HepG2 (cell line): Measurements from ENCODE around the gene ZNF184. TPM values are rescaled to one million over a fixed set of nuclear protein-coding genes. Genes with fewer than 3 reads are reported as not detected.

ENCODE experiments used
- BORCS8-MEF2B ChIP-seq: sonication (generic); formaldehyde crosslinking; IDR thresholded peaks from 2 replicates; pipeline ENCODE4 v1.8.0; 2022; ENCODE audit warnings: mild to moderate bottlenecking, missing genetic modification reagents
- CEBPB ChIP-seq: IDR thresholded peaks from 2 replicates; pipeline ENCODE4 v1.6.1; 2011; ENCODE audit warnings: low read depth, low read length, improper control_type of control experiment, borderline replicate concordance
- ERF ChIP-seq: IDR thresholded peaks from 2 replicates; pipeline ENCODE4 v1.6.1; 2018; ENCODE audit warnings: missing biosample characterization, missing genetic modification reagents
- JARID2 ChIP-seq: sonication (generic); formaldehyde crosslinking; IDR thresholded peaks from 2 replicates; pipeline ENCODE4 v1.8.1; 2023; ENCODE audit warnings: missing genetic modification reagents, inconsistent platforms; ENCODE audit not compliant: insufficient replicate concordance
- MXD4 ChIP-seq: IDR thresholded peaks from 2 replicates; pipeline ENCODE4 v1.6.1; 2016; ENCODE audit warnings: mild to moderate bottlenecking, missing biosample characterization, missing genetic modification reagents
- ONECUT2 ChIP-seq: sonication (generic); formaldehyde crosslinking; IDR thresholded peaks from 2 replicates; pipeline ENCODE4 v1.4.0; 2020; ENCODE audit warnings: missing genetic modification reagents
- TBX3 ChIP-seq: fragments of 450-650 bp; IDR thresholded peaks from 2 replicates; pipeline ENCODE4 v1.6.1; 2017; ENCODE audit warnings: antibody characterized with exemption, mild to moderate bottlenecking, inconsistent platforms, borderline replicate concordance
- ZNF121 ChIP-seq: sonication (generic); formaldehyde crosslinking; IDR thresholded peaks from 2 replicates; pipeline ENCODE4 v1.5.0; 2020; ENCODE audit warnings: mild to moderate bottlenecking, missing genetic modification reagents
- ZNF232 ChIP-seq: sonication (generic); formaldehyde crosslinking; IDR thresholded peaks from 2 replicates; pipeline ENCODE4 v1.4.0; 2020; ENCODE audit warnings: missing genetic modification reagents, borderline replicate concordance
- ZNF264 ChIP-seq: sonication (generic); formaldehyde crosslinking; IDR thresholded peaks from 2 replicates; pipeline ENCODE4 v1.4.0; 2020; ENCODE audit warnings: missing genetic modification reagents
- ZNF326 ChIP-seq: sonication (generic); formaldehyde crosslinking; IDR thresholded peaks from 2 replicates; pipeline ENCODE4 v1.4.0; 2020; ENCODE audit warnings: missing genetic modification reagents, borderline replicate concordance
- ZNF460 ChIP-seq: sonication (generic); formaldehyde crosslinking; IDR thresholded peaks from 2 replicates; pipeline ENCODE4 v1.5.1; 2020; ENCODE audit warnings: missing genetic modification reagents, mild to moderate bottlenecking, borderline replicate concordance
- ZNF652 ChIP-seq: IDR thresholded peaks from 2 replicates; pipeline ENCODE4 v1.6.1; 2016; ENCODE audit warnings: low read depth, borderline replicate concordance
- ZNF768 ChIP-seq: sonication (generic); formaldehyde crosslinking; IDR thresholded peaks from 2 replicates; pipeline ENCODE4 v1.4.0; 2020; ENCODE audit warnings: missing genetic modification reagents
- ZNF883 ChIP-seq: sonication (generic); formaldehyde crosslinking; IDR thresholded peaks from 2 replicates; pipeline ENCODE4 v1.5.1; 2020; ENCODE audit warnings: mild to moderate bottlenecking, missing genetic modification reagents; ENCODE audit errors: not compliant biosample characterization
- polyA plus RNA-seq, 8 experiments: library from polyadenylated mRNA; depleted of rRNA in 3 of 8; stranded (reverse) in 7 of 8; unstranded in 1 of 8; fragments of >200 nt; fragmentation: Illumina TruSeq in 4 of 8; extraction: Trizol in 4 of 8; gene quantifications; 2 replicates each; pipeline versions ENCODE4 v1.2.1 to v1.2.3, GENCODE V29; 2011 to 2016; ENCODE audit warnings: low read depth in 4 of 8, missing spikeins in 1 of 8, mixed read lengths in 1 of 8; ENCODE audit not compliant: insufficient read depth in 1 of 8
- total RNA-seq, 5 experiments: library from RNA; depleted of rRNA; stranded (reverse); fragments of >200 nt; fragmentation: Illumina TruSeq; extraction: Trizol; gene quantifications; 2 replicates each; pipeline ENCODE4 v1.2.3, GENCODE V29; 2016; ENCODE audit warnings: low read depth in 1 of 5
- TF ChIP-seq, protein P1 (sequence below): sonication (generic); formaldehyde crosslinking; IDR thresholded peaks from 2 replicates; pipeline ENCODE4 v1.5.0; 2020; ENCODE audit warnings: missing genetic modification reagents
- TF ChIP-seq, protein P2 (sequence below): sonication (generic); formaldehyde crosslinking; IDR thresholded peaks from 2 replicates; pipeline ENCODE4 v1.8.0; 2022; ENCODE audit warnings: mild to moderate bottlenecking, missing genetic modification reagents; ENCODE audit not compliant: insufficient replicate concordance
- TF ChIP-seq, protein P3 (sequence below): sonication (generic); formaldehyde crosslinking; IDR thresholded peaks from 2 replicates; pipeline ENCODE4 v1.5.0; 2020; ENCODE audit warnings: mild to moderate bottlenecking, missing genetic modification reagents, moderate library complexity
- TF ChIP-seq, protein P4 (sequence below): IDR thresholded peaks from 2 replicates; pipeline ENCODE4 v1.6.1; 2016; ENCODE audit warnings: low read depth, control low read depth
- TF ChIP-seq, protein P5 (sequence below): sonication (generic); formaldehyde crosslinking; IDR thresholded peaks from 2 replicates; pipeline ENCODE4 v1.5.0; 2020; ENCODE audit warnings: missing genetic modification reagents
- TF ChIP-seq, protein P6 (sequence below): IDR thresholded peaks from 2 replicates; pipeline ENCODE4 v1.6.1; 2018; ENCODE audit warnings: missing genetic modification reagents

Gene ZNF184
- total and polyA plus RNA-seq, 2 of the 13 experiments (the other 11 are each of a cell fraction or from before 2014, with no cell fraction given): 2.1 to 10.1 TPM

DNA sequence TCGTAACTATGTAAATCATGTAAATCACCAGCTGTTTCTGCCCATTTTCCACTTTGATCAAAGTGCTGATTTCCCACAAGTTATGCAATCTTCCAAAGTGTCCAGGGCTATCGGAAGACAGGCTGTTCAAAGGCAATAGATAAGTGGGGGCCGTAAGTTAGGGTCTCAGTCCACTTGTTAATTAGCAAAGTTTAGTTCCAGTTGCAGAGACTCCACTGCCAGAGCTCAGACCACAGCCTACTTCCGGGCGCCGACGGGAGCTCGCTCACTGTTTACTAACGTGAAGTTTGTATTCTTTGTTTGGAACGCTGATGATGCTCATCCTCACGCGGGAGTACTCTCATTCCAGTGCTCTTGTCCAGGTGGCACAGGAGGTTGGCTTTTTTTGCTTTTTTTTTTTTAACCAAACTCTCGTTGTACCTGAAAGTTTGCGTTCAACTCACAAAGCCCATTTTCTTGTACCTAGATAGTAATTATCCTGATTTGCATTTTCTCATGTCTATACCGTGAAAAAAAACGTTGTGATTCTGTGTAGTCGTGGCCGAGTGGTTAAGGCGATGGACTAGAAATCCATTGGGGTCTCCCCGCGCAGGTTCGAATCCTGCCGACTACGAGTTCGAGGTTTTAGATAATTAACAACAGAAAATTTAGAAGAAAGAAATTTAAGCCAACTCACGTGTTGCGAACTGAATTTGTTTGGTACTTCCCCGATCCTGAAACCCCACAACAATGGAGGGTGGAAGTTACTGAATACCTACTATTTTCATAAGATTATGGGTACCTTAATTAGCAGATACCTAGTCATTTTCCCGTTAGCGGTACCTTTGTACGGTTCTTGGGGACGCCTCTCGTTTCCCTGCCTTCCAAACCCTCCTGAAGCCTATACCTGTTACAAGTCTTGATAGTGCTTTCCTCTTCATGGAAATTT lies 29.9 kb upstream of the ZNF184 start (continued):
- TF ChIP-seq, protein P1, sequence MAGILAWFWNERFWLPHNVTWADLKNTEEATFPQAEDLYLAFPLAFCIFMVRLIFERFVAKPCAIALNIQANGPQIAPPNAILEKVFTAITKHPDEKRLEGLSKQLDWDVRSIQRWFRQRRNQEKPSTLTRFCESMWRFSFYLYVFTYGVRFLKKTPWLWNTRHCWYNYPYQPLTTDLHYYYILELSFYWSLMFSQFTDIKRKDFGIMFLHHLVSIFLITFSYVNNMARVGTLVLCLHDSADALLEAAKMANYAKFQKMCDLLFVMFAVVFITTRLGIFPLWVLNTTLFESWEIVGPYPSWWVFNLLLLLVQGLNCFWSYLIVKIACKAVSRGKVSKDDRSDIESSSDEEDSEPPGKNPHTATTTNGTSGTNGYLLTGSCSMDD (CRISPR knock-in tag): no peak
- TF ChIP-seq ZNF768 (CRISPR knock-in tag): no peak
- no peak for TF ChIP-seq ZNF326 (CRISPR knock-in tag)
- no peak for TF ChIP-seq ZNF264 (CRISPR knock-in tag)
- TF ChIP-seq, protein P2, sequence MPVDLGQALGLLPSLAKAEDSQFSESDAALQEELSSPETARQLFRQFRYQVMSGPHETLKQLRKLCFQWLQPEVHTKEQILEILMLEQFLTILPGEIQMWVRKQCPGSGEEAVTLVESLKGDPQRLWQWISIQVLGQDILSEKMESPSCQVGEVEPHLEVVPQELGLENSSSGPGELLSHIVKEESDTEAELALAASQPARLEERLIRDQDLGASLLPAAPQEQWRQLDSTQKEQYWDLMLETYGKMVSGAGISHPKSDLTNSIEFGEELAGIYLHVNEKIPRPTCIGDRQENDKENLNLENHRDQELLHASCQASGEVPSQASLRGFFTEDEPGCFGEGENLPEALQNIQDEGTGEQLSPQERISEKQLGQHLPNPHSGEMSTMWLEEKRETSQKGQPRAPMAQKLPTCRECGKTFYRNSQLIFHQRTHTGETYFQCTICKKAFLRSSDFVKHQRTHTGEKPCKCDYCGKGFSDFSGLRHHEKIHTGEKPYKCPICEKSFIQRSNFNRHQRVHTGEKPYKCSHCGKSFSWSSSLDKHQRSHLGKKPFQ (CRISPR knock-in tag): no peak
- TF ChIP-seq MXD4 (CRISPR knock-in tag): peak; percentile 72; the same call in 1 of the 2 replicates
- no peak for TF ChIP-seq ZNF460 (CRISPR knock-in tag)
- no peak for TF ChIP-seq BORCS8-MEF2B (CRISPR knock-in tag)
- no peak for TF ChIP-seq ZNF121 (CRISPR knock-in tag)
- TF ChIP-seq JARID2: no peak
- no peak for TF ChIP-seq ZNF883 (CRISPR knock-in tag)
- no peak for TF ChIP-seq ONECUT2
- TF ChIP-seq ZNF232 (CRISPR knock-in tag): no peak
- TF ChIP-seq CEBPB: no peak; the same call in 1 of the 2 replicates
- 0 out of 2 replicates have a peak, but pooled peaks have one; percentile 36 for TF ChIP-seq ZNF652 (CRISPR knock-in tag)
- TF ChIP-seq, protein P3, sequence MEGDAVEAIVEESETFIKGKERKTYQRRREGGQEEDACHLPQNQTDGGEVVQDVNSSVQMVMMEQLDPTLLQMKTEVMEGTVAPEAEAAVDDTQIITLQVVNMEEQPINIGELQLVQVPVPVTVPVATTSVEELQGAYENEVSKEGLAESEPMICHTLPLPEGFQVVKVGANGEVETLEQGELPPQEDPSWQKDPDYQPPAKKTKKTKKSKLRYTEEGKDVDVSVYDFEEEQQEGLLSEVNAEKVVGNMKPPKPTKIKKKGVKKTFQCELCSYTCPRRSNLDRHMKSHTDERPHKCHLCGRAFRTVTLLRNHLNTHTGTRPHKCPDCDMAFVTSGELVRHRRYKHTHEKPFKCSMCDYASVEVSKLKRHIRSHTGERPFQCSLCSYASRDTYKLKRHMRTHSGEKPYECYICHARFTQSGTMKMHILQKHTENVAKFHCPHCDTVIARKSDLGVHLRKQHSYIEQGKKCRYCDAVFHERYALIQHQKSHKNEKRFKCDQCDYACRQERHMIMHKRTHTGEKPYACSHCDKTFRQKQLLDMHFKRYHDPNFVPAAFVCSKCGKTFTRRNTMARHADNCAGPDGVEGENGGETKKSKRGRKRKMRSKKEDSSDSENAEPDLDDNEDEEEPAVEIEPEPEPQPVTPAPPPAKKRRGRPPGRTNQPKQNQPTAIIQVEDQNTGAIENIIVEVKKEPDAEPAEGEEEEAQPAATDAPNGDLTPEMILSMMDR (CRISPR knock-in tag): no peak
- TF ChIP-seq, protein P4, sequence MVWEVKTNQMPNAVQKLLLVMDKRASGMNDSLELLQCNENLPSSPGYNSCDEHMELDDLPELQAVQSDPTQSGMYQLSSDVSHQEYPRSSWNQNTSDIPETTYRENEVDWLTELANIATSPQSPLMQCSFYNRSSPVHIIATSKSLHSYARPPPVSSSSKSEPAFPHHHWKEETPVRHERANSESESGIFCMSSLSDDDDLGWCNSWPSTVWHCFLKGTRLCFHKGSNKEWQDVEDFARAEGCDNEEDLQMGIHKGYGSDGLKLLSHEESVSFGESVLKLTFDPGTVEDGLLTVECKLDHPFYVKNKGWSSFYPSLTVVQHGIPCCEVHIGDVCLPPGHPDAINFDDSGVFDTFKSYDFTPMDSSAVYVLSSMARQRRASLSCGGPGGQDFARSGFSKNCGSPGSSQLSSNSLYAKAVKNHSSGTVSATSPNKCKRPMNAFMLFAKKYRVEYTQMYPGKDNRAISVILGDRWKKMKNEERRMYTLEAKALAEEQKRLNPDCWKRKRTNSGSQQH (CRISPR knock-in tag): no peak
- TF ChIP-seq TBX3: no peak
- TF ChIP-seq, protein P5, sequence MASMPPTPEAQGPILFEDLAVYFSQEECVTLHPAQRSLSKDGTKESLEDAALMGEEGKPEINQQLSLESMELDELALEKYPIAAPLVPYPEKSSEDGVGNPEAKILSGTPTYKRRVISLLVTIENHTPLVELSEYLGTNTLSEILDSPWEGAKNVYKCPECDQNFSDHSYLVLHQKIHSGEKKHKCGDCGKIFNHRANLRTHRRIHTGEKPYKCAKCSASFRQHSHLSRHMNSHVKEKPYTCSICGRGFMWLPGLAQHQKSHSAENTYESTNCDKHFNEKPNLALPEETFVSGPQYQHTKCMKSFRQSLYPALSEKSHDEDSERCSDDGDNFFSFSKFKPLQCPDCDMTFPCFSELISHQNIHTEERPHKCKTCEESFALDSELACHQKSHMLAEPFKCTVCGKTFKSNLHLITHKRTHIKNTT (CRISPR knock-in tag): no peak
- TF ChIP-seq ERF (CRISPR knock-in tag): peak; percentile 50; the same call in 1 of the 2 replicates
- TF ChIP-seq, protein P6, sequence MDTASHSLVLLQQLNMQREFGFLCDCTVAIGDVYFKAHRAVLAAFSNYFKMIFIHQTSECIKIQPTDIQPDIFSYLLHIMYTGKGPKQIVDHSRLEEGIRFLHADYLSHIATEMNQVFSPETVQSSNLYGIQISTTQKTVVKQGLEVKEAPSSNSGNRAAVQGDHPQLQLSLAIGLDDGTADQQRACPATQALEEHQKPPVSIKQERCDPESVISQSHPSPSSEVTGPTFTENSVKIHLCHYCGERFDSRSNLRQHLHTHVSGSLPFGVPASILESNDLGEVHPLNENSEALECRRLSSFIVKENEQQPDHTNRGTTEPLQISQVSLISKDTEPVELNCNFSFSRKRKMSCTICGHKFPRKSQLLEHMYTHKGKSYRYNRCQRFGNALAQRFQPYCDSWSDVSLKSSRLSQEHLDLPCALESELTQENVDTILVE: no peak; the same call in 1 of the 2 replicates
